UCSD-AML1 (cell line): ENCODE measurements around the gene GSC2.

Source experiments
- DNase-seq: peaks from one replicate; lab custom pipeline; 2025; ENCODE audit not compliant: unreplicated experiment; lab: John Stamatoyannopoulos, UW

The GSC2 gene

GRCh38 chr22:19134176-19134831, 15.8 kb downstream of the GSC2 start:
- no peak for DNase-seq

GRCh38 chr22:19133561-19133960, 16.5 kb downstream of the GSC2 start:
- no peak for DNase-seq

GRCh38 chr22:19132693-19133400, 17.2 kb downstream of the GSC2 start:
- DNase-seq, result no peak

- DNase-seq, result no peak
Observed at GRCh38 chr22:19132153-19132552, 17.9 kb downstream of the GSC2 start.

- no peak for DNase-seq
Observed at GRCh38 chr22:19131685-19132015, 18.4 kb downstream of the GSC2 start.

GRCh38 chr22:19130959-19131684, 19.0 kb downstream of the GSC2 start, which contains the start of gene TSSK2:
TSSK2 (plus strand) TSS chr22:19131308; CDS start chr22:19131400, 92 bp downstream.
- DNase-seq, result no peak

- no peak for DNase-seq
Observed at GRCh38 chr22:19129871-19130270, 20.2 kb downstream of the GSC2 start.

GRCh38 chr22:19128946-19129727, 21.0 kb downstream of the GSC2 start:
- no peak for DNase-seq

GRCh38 chr22:19128009-19128401, 22.1 kb downstream of the GSC2 start:
- DNase-seq, result no peak

GRCh38 chr22:19127329-19128008, 22.6 kb downstream of the GSC2 start:
- no peak for DNase-seq

- DNase-seq, result no peak
Observed at GRCh38 chr22:19126309-19127273, 23.5 kb downstream of the GSC2 start.

GRCh38 chr22:19125474-19126308, 24.4 kb downstream of the GSC2 start:
- no peak for DNase-seq

GRCh38 chr22:19125011-19125410, 25.1 kb downstream of the GSC2 start:
- DNase-seq, result no peak

- no peak for DNase-seq
Observed at GRCh38 chr22:19124377-19124776, 25.7 kb downstream of the GSC2 start.

GRCh38 chr22:19123936-19124335, 26.2 kb downstream of the GSC2 start:
- DNase-seq, result no peak

- DNase-seq, result no peak
Observed at GRCh38 chr22:19122752-19123492, 27.2 kb downstream of the GSC2 start.

GRCh38 chr22:19122143-19122751, 27.8 kb downstream of the GSC2 start, which contains the start of gene DGCR2:
DGCR2 (minus strand) TSS chr22:19122412; CDS start chr22:19122206, 206 bp downstream.
- DNase-seq, result peak; percentile 98
